HepG2 (cell line): Measurements from ENCODE around the gene COPS3. TPM values are rescaled to one million over a fixed set of nuclear protein-coding genes. Genes with fewer than 3 reads are reported as not detected.

Source experiments
- ATAC-seq: fragments of 200-7000 bp; cut with Tn5 transposase; 3 replicates; pipeline ENCODE4 v1.9.1; 2020; ENCODE audit warnings: mild to moderate bottlenecking, moderate library complexity
- BruUV-seq: library from RNA; stranded (reverse); fragments of 400-500 nt; replicated peaks from 2 replicates; lab custom pipeline; 2021; lab: Mats Ljungman, UMichigan
- CTCF ChIA-PET: fragments of 300-600 bp; formaldehyde crosslinking; extraction: SDS; loops from one replicate; lab custom pipeline; 2021; ENCODE audit warnings: low total read pairs, inconsistent platforms, low intra/inter-chr PET ratio; lab: Yijun Ruan, JAX
- POLR2A ChIA-PET: fragments of 350-600 bp; sonication (Branson Sonifier 250); formaldehyde crosslinking; loops from one replicate; lab custom pipeline; 2020; ENCODE audit warnings: antibody characterized with exemption, inconsistent platforms; lab: Yijun Ruan, JAX
- DNase-seq: peaks from one replicate; pipeline ENCODE4 v3.0.0-alpha.2; 2015; ENCODE audit warnings: low spot score
- FAIRE-seq: peaks from 3 replicates; lab custom pipeline; 2011; peaks lifted over from hg19 to GRCh38; lab: Jason Lieb, UNC
- H2AFZ ChIP-seq: one replicate; pipeline ENCODE4 v1.6.1; 2011; ENCODE audit warnings: low read length, inconsistent platforms
- H3K27ac ChIP-seq: fragments of 300-600 bp; 3 replicates; pipeline ENCODE4 v1.8.0; 2011; ENCODE audit warnings: mixed run types, mild to moderate bottlenecking, mixed read lengths, low read length, inconsistent platforms; ENCODE audit not compliant: insufficient read depth; ENCODE audit errors: extremely low read length
- H3K27me3 ChIP-seq, 2 experiments: fragments of 200-600 bp in 1 of 2; 2 replicates in 1 of 2; 3 replicates in 1 of 2; pipeline versions ENCODE4 v1.6.0 to v1.8.0; 2011; ENCODE audit warnings: low read length in 2 of 2, mild to moderate bottlenecking in 2 of 2, moderate library complexity in 2 of 2, inconsistent platforms in 1 of 2; ENCODE audit not compliant: insufficient read depth in 2 of 2, control insufficient read depth in 1 of 2
- H3K36me3 ChIP-seq, 2 experiments: fragments of 200-600 bp in 1 of 2; replicated peaks in 1 of 2; 2 replicates in 1 of 2; 3 replicates in 1 of 2; pipeline versions ENCODE4 v1.5.1 to v1.8.0; 2011; ENCODE audit warnings: low read length in 2 of 2, inconsistent platforms in 1 of 2; ENCODE audit not compliant: insufficient read depth in 2 of 2, control insufficient read depth in 1 of 2
- H3K4me1 ChIP-seq: 2 replicates; pipeline ENCODE4 v1.5.1; 2012; ENCODE audit warnings: low read length, inconsistent platforms; ENCODE audit not compliant: insufficient read depth
- H3K4me2 ChIP-seq: 2 replicates; pipeline ENCODE4 v1.6.0; 2011; ENCODE audit warnings: low read depth, low read length, inconsistent platforms
- H3K4me3 ChIP-seq, 3 experiments: fragments of 200-600 bp in 1 of 3; sonication (generic), shearing (Covaris generic) in 1 of 3; replicated peaks in 1 of 3; 2 replicates each; pipeline ENCODE4 v1.5.1; 2011 to 2016; ENCODE audit warnings: low read length in 3 of 3, inconsistent platforms in 2 of 3, low read depth in 2 of 3, mild to moderate bottlenecking in 2 of 3, control low read depth in 1 of 3, mixed read lengths in 1 of 3; ENCODE audit not compliant: insufficient read depth in 1 of 3
- H3K79me2 ChIP-seq: one replicate; pipeline ENCODE4 v1.6.1; 2011; ENCODE audit warnings: low read length, inconsistent platforms; ENCODE audit not compliant: insufficient read depth
- H3K9ac ChIP-seq: 2 replicates; pipeline ENCODE4 v1.6.0; 2011; ENCODE audit warnings: mild to moderate bottlenecking, low read depth, low read length, inconsistent platforms; ENCODE audit not compliant: insufficient read depth
- H3K9me3 ChIP-seq: 2 replicates; pipeline ENCODE4 v1.5.1; 2012; ENCODE audit warnings: mild to moderate bottlenecking, low read length
- H4K20me1 ChIP-seq: 2 replicates; pipeline ENCODE4 v1.6.0; 2011; ENCODE audit warnings: inconsistent platforms, mild to moderate bottlenecking, low read length, moderate library complexity; ENCODE audit not compliant: insufficient read depth
- ASH2L ChIP-seq: fragments of 300-600, 200-600 bp; sonication (generic); IDR thresholded peaks from 2 replicates; pipeline ENCODE4 v1.7.0; 2017; ENCODE audit warnings: low read depth, mild to moderate bottlenecking, moderate library complexity, mixed read lengths, low read length; ENCODE audit not compliant: insufficient read length
- FOXA3 ChIP-seq: IDR thresholded peaks from 2 replicates; pipeline ENCODE4 v1.6.1; 2016; ENCODE audit warnings: missing genetic modification reagents, missing compliant biosample characterization
- IRF9 ChIP-seq: sonication (generic); formaldehyde crosslinking; IDR thresholded peaks from 2 replicates; pipeline ENCODE4 v1.8.0; 2022; ENCODE audit warnings: missing genetic modification reagents, mild to moderate bottlenecking, borderline replicate concordance
- NCOA5 ChIP-seq: sonication (generic); formaldehyde crosslinking; IDR thresholded peaks from 2 replicates; pipeline ENCODE4 v1.4.0; 2020; ENCODE audit warnings: missing genetic modification reagents
- NRL ChIP-seq: sonication (generic); formaldehyde crosslinking; IDR thresholded peaks from 2 replicates; pipeline ENCODE4 v1.5.0; 2020; ENCODE audit warnings: missing genetic modification reagents, mild to moderate bottlenecking, moderate library complexity, borderline replicate concordance
- ONECUT2 ChIP-seq: sonication (generic); formaldehyde crosslinking; IDR thresholded peaks from 2 replicates; pipeline ENCODE4 v1.4.0; 2020; ENCODE audit warnings: missing genetic modification reagents
- SRSF1 ChIP-seq: fragments of 200-400 bp; formaldehyde crosslinking; optimal IDR thresholded peaks from 2 replicates; pipeline ENCODE3; 2017; ENCODE audit warnings: mild to moderate bottlenecking, low read depth, low read length, moderate library complexity
- YY1 ChIP-seq: IDR thresholded peaks from 2 replicates; pipeline ENCODE4 v1.6.1; 2011; ENCODE audit warnings: low read length, low read depth, moderate library complexity, mild to moderate bottlenecking; ENCODE audit not compliant: insufficient read depth, insufficient replicate concordance
- ZBTB14 ChIP-seq: sonication (generic); formaldehyde crosslinking; IDR thresholded peaks from 2 replicates; pipeline ENCODE4 v1.4.0; 2020; ENCODE audit warnings: missing genetic modification reagents
- ZHX1 ChIP-seq: sonication (generic); formaldehyde crosslinking; IDR thresholded peaks from 2 replicates; pipeline ENCODE4 v1.8.1; 2022; ENCODE audit warnings: low read depth, mild to moderate bottlenecking, missing genetic modification reagents
- ZNF230 ChIP-seq: sonication (generic); formaldehyde crosslinking; IDR thresholded peaks from 2 replicates; pipeline ENCODE4 v1.4.0; 2020; ENCODE audit warnings: mild to moderate bottlenecking, missing genetic modification reagents
- ZNF558 ChIP-seq: sonication (generic); formaldehyde crosslinking; IDR thresholded peaks from 2 replicates; pipeline ENCODE4 v1.9.0; 2022; ENCODE audit warnings: mild to moderate bottlenecking, missing genetic modification reagents, borderline replicate concordance
- ZNF770 ChIP-seq: sonication (generic); formaldehyde crosslinking; IDR thresholded peaks from 2 replicates; pipeline ENCODE4 v1.5.0; 2020; ENCODE audit warnings: mild to moderate bottlenecking, missing genetic modification reagents
- ZNF790 ChIP-seq: sonication (generic); formaldehyde crosslinking; IDR thresholded peaks from 2 replicates; pipeline ENCODE4 v1.8.0; 2022; ENCODE audit warnings: missing genetic modification reagents, mild to moderate bottlenecking, borderline replicate concordance
- ZSCAN29 ChIP-seq: sonication (generic); formaldehyde crosslinking; conservative IDR thresholded peaks from 2 replicates; pipeline ENCODE4 v1.4.0; 2020; ENCODE audit warnings: mild to moderate bottlenecking, missing genetic modification reagents
- WGBS: methylation state at CpG from one replicate; pipeline ENCODE4 v1.1.6; 2017; ENCODE audit warnings: low lambda C conversion rate; 5-methylcytosine and 5-hydroxymethylcytosine counted together
- in situ Hi-C: cut with HindIII; loops from 2 replicates; pipeline ENCODE4 v1.10.0; 2017; ENCODE audit warnings: low pct_unique_long_range_greater_than_20kb; ENCODE audit not compliant: extremely low pct_ligation_motif_present
- intact Hi-C: fragments of 100-400 bp; cut with micrococcal nuclease; formaldehyde crosslinking; loops from one replicate; pipeline ENCODE4 v1.10.0; 2022; ENCODE audit not compliant: unreplicated experiment
- polyA plus RNA-seq, 8 experiments: library from polyadenylated mRNA; depleted of rRNA in 3 of 8; stranded (reverse) in 7 of 8; unstranded in 1 of 8; fragments of >200 nt; fragmentation: Illumina TruSeq in 4 of 8; extraction: Trizol in 4 of 8; gene quantifications; 2 replicates each; pipeline versions ENCODE4 v1.2.1 to v1.2.3, GENCODE V29; 2011 to 2016; ENCODE audit warnings: low read depth in 4 of 8, missing spikeins in 1 of 8, mixed read lengths in 1 of 8; ENCODE audit not compliant: insufficient read depth in 1 of 8
- total RNA-seq, 5 experiments: library from RNA; depleted of rRNA; stranded (reverse); fragments of >200 nt; fragmentation: Illumina TruSeq; extraction: Trizol; gene quantifications; 2 replicates each; pipeline ENCODE4 v1.2.3, GENCODE V29; 2016; ENCODE audit warnings: low read depth in 1 of 5

The COPS3 gene
- total and polyA plus RNA-seq, 2 of the 13 experiments (the other 11 are each of a cell fraction or from before 2014, with no cell fraction given), result 46.3 to 103 TPM

- ChIA-PET CTCF (no interaction called here), POLR2A (no interaction called here)
- Histone ChIP-seq H3K4me1 (no peaks in the 10 kb centered on the region), H4K20me1 (no peaks in the 10 kb centered on the region)
- TF ChIP-seq ZNF790 (CRISPR knock-in tag), result no peak
- TF ChIP-seq ZHX1 (CRISPR knock-in tag), result no peak
- no peak for TF ChIP-seq ZBTB14
- no peak for TF ChIP-seq ZNF770 (CRISPR knock-in tag)
- TF ChIP-seq IRF9 (CRISPR knock-in tag), result no peak
- no peak for TF ChIP-seq FOXA3 (CRISPR knock-in tag)
- TF ChIP-seq NRL (CRISPR knock-in tag), result no peak
- TF ChIP-seq ZNF230 (CRISPR knock-in tag), result no peak
- TF ChIP-seq NCOA5 (CRISPR knock-in tag), result no peak
- no peak for TF ChIP-seq ZNF558 (CRISPR knock-in tag)
- TF ChIP-seq SRSF1, result no peak
- TF ChIP-seq ASH2L, result no peak
- no peak for TF ChIP-seq YY1
- TF ChIP-seq ONECUT2 (CRISPR knock-in tag), result no peak
- TF ChIP-seq ZSCAN29 (CRISPR knock-in tag), result no peak
- TF ChIP-seq, all 625 proteins: peak for 0
- in situ Hi-C loops, result no loop called here
- no peak overlapping the region for H3K4me2 ChIP-seq
- ATAC-seq, result no peak
- no peak overlapping the region for H3K27ac ChIP-seq
- DNase-seq, result no peak
- no peak overlapping the region for H3K9ac ChIP-seq
- FAIRE-seq, result no peak
- no TSS peak for BruUV-seq
- no peak overlapping the region for H3K4me3 ChIP-seq
- H3K27me3 ChIP-seq, result no peaks in the 10 kb centered on the region
- H3K36me3 ChIP-seq, result peaks cover 52 to 90% of the 10 kb centered on the region in 2 experiments
- no peak overlapping the region for H2AFZ ChIP-seq
- intact Hi-C loops, result no loop called here
- no peaks in the 10 kb centered on the region for H3K9me3 ChIP-seq
- 100% methylated on average over 6 of the region's 8 CpGs for WGBS
- no peaks in the 10 kb centered on the region for H3K79me2 ChIP-seq
These were observed 60.5 kb downstream of the COPS3 start for GRCh38 chr17:17220529-17220928.
